ENCODE measurements around the gene IRX1.

Gene IRX1

GRCh38 chr5:3595006-3595961 is at the start of gene IRX1:
IRX1 (plus strand) TSS chr5:3595832; CDS start chr5:3596106, 274 bp downstream.
- peak within 1 kb of the TSS; percentile 42; the same call in 1 of the 2 replicates for H3K4me3 ChIP-seq (ENCODE audit: low read length)

DNA sequence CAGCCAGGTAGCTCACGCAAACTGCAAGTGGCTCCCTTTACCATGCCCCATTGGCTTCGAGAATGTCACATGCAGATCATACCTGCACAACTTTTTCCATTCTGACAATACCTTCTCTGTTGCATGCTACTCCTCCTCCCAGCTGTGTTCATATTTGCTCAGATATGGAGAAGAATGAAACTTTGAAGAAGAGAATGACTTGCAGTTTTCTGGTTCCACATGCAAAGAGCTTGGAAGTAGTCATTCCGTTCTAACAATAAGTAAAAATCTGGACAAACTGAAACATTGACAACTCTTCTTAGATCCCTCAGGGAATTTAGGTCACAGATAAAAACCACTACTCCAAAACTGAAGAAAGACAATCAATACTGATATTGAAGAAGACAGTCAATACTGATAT is 49.6 kb upstream of the IRX1 start:
- Histone ChIP-seq H3K4me3 (ENCODE audit: low read length) (no peak overlapping the region), H3K27me3 (ENCODE audit: control insufficient read depth, insufficient read depth, low read length) (no peaks in the 10 kb centered on the region), H3K9me3 (ENCODE audit: control insufficient read depth, insufficient read depth, low read length) (no peaks in the 10 kb centered on the region), H3K4me1 (ENCODE audit: control insufficient read depth, insufficient read depth, low read length) (no peaks in the 10 kb centered on the region), H3K36me3 (ENCODE audit: control insufficient read depth, insufficient read depth, low read length) (no peaks in the 10 kb centered on the region), H3K27ac (ENCODE audit: low read length) (no peak overlapping the region)
- WGBS (ENCODE audit: insufficient coverage, insufficient read length): no CpG with 5 or more reads among the region's 3 CpGs
- no peak for DNase-seq (ENCODE audit: low read depth, low spot score)

More at GRCh38 chr5:3595006-3595961, at the start of gene IRX1:
- no peaks in the 10 kb centered on the region for H3K36me3 ChIP-seq (ENCODE audit: control insufficient read depth, insufficient read depth, low read length)
- peaks cover 87% of the 10 kb centered on the region for H3K27me3 ChIP-seq (ENCODE audit: control insufficient read depth, insufficient read depth, low read length)
- peaks cover 21% of the 10 kb centered on the region for H3K4me1 ChIP-seq (ENCODE audit: control insufficient read depth, insufficient read depth, low read length)
- no peak for DNase-seq (ENCODE audit: low read depth, low spot score)
- H3K9me3 ChIP-seq (ENCODE audit: control insufficient read depth, insufficient read depth, low read length): no peaks in the 10 kb centered on the region
- no peak within 1 kb of the TSS for H3K27ac ChIP-seq (ENCODE audit: low read length)
- WGBS (ENCODE audit: insufficient coverage, insufficient read length): no CpG with 5 or more reads among the region's 106 CpGs

DNA sequence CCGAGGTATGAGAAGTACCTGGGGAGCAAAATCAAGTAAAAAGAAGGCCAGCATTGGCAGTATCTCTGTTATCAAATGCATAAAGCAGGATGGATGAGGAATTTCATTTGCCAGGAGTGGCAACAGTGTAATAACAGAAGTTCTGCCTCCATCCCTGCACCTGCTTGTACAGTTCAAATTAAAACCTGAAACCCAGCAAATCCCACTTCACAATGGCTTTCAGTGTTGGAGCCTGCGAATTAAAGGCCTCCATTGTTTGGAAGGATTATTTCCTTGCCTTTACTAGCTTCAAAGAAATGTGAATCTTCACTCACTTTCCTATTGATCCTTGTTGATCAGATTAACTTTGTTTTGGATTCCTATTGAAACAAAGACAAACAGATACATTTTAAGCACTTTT is 31.5 kb upstream of the IRX1 start:
- no peaks in the 10 kb centered on the region for H3K36me3 ChIP-seq (ENCODE audit: control insufficient read depth, insufficient read depth, low read length)
- H3K27ac ChIP-seq (ENCODE audit: low read length): no peak overlapping the region
- H3K4me3 ChIP-seq (ENCODE audit: low read length): no peak overlapping the region
- no CpG with 5 or more reads among the region's 2 CpGs for WGBS (ENCODE audit: insufficient coverage, insufficient read length)
- H3K27me3 ChIP-seq (ENCODE audit: control insufficient read depth, insufficient read depth, low read length): no peaks in the 10 kb centered on the region
- H3K4me1 ChIP-seq (ENCODE audit: control insufficient read depth, insufficient read depth, low read length): no peaks in the 10 kb centered on the region
- peaks cover 2% of the 10 kb centered on the region; the same call in 1 of the 2 replicates for H3K9me3 ChIP-seq (ENCODE audit: control insufficient read depth, insufficient read depth, low read length)
- DNase-seq (ENCODE audit: low read depth, low spot score): no peak

DNA sequence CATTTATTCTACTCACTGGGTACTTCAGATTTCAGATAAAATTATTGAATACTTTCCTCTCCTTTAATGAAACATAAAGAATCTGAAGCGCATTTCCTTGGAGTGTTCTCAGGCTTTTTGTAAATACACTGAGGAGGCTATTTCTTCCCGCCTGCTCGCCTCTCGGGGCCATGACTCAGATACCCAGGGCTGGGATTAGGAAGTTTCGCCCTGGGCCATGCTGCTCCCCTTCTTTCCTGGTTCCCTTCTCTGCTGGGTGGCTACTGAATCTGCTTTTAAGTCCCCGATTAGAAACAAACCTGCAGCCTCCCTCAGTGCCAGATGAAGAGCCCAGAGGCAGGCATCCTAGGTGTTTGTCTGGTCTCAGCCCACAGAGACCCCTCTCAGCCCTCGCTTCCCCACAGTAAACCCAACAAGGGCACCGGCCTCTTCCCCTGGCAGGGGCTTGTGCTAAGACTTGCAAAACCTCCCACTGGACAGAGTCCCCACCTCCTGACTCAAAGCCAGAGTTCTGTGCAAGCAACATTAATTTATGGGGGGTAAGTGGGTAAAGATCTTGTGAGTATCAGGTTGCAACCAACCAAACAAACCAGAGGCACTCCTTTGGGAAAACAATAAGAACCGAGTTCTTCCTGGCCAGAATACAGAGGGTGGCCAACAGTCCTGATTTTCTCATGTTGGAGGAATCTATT is 30.7 kb upstream of the IRX1 start:
- H3K4me3 ChIP-seq (ENCODE audit: low read length): no peak overlapping the region
- WGBS (ENCODE audit: insufficient coverage, insufficient read length): no CpG with 5 or more reads among the region's 9 CpGs
- peaks cover 2% of the 10 kb centered on the region; the same call in 1 of the 2 replicates for H3K9me3 ChIP-seq (ENCODE audit: control insufficient read depth, insufficient read depth, low read length)
- no peak overlapping the region for H3K27ac ChIP-seq (ENCODE audit: low read length)
- no peaks in the 10 kb centered on the region for H3K36me3 ChIP-seq (ENCODE audit: control insufficient read depth, insufficient read depth, low read length)
- H3K4me1 ChIP-seq (ENCODE audit: control insufficient read depth, insufficient read depth, low read length): no peaks in the 10 kb centered on the region
- no peaks in the 10 kb centered on the region for H3K27me3 ChIP-seq (ENCODE audit: control insufficient read depth, insufficient read depth, low read length)
- DNase-seq (ENCODE audit: low read depth, low spot score): no peak

DNA sequence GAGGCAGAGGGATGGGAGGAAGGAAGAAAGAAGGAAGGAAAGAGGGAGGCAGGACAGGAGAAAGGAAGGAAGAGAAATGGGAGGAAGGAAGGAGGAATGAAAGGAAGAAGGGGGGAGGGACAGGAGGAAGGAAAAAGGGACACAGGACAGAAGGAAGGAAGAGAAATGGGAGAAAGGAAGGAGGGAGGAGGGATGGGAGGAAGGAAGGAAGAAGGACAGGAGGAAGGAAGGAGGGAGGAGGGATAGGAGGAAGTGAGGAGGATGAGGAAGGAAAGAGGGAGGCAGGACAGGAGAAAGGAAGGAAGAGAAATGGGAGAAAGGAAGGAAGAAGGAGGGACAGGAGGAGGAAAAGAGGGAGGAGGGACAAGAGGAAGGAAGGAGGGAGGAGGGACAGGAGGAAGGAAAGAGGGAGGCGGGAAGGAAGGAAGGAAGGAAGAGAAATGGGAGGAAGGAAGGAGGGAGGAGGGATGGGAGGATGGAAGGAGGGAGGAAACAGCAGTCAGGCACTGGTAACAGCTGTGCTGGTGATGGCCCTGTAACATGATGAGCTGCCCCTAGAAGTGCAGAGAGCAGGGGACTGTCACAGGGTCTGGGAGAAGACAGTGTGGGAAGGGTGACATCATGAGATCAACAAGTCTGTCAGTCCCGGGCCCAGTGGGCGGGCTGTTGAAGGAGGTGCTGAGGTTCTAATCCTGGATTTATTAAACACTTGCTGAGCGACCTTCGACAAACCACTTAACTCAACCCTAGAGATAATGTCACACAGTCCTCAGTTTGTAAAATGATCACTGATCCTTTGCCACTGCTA is 10.7 kb upstream of the IRX1 start:
- Histone ChIP-seq H3K4me1 (ENCODE audit: control insufficient read depth, insufficient read depth, low read length) (no peaks in the 10 kb centered on the region), H3K9me3 (ENCODE audit: control insufficient read depth, insufficient read depth, low read length) (no peaks in the 10 kb centered on the region), H3K4me3 (ENCODE audit: low read length) (no peak overlapping the region), H3K27ac (ENCODE audit: low read length) (no peak overlapping the region), H3K36me3 (ENCODE audit: control insufficient read depth, insufficient read depth, low read length) (no peaks in the 10 kb centered on the region), H3K27me3 (ENCODE audit: control insufficient read depth, insufficient read depth, low read length) (peaks cover 16% of the 10 kb centered on the region)
- 90% methylated on average over 1 of the region's 5 CpGs for WGBS (ENCODE audit: insufficient coverage, insufficient read length)
- DNase-seq (ENCODE audit: low read depth, low spot score): no peak

DNA sequence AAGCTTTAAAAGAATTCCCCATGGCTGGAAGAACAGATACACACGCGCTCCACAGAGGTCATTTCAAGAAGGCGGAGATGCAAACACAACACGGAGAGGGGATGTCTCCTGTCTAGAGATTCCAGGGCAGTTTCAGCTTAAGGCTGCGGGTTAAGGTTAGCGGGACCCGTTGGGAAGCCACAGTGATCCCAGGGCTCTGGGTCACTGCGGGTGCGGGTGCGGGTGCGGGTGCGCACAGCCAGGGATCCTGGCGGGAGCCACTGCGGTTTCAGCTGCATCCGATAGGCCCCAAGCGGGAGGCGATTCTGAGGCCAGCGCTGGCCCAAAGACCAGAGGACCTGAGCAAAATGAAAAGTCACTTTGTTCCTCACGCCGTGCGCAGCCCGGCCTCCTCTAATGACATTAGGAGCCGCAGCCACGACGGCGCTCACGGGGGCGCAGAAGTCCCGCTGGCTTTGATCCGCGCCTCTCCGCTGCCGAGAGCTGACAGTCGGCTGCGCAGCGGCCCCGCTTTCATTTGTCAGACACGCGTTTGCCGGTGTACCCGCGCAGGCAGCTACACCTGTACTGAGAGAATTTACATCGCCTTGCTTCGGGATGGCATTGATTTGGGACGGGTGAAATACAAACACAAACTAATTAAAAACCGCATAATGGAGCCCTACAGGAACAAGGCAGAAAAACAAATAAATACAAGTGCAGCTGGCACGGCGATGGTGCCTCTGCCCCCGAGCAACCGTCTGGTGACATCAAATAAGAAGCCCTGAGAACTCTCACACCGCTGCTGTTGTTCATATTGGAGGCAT is 5.3 kb upstream of the IRX1 start:
- no peaks in the 10 kb centered on the region for H3K9me3 ChIP-seq (ENCODE audit: control insufficient read depth, insufficient read depth, low read length)
- H3K36me3 ChIP-seq (ENCODE audit: control insufficient read depth, insufficient read depth, low read length): no peaks in the 10 kb centered on the region
- DNase-seq (ENCODE audit: low read depth, low spot score): no peak
- no CpG with 5 or more reads among the region's 51 CpGs for WGBS (ENCODE audit: insufficient coverage, insufficient read length)
- H3K4me3 ChIP-seq (ENCODE audit: low read length): no peak overlapping the region; the same call in 1 of the 2 replicates
- H3K4me1 ChIP-seq (ENCODE audit: control insufficient read depth, insufficient read depth, low read length): peaks cover 13% of the 10 kb centered on the region
- H3K27me3 ChIP-seq (ENCODE audit: control insufficient read depth, insufficient read depth, low read length): peaks cover 66% of the 10 kb centered on the region
- no peak overlapping the region for H3K27ac ChIP-seq (ENCODE audit: low read length)

- WGBS (ENCODE audit: insufficient coverage, insufficient read length): no CpG with 5 or more reads among the region's 79 CpGs
- DNase-seq (ENCODE audit: low read depth, low spot score): no peak
- Histone ChIP-seq H3K36me3 (ENCODE audit: control insufficient read depth, insufficient read depth, low read length) (no peaks in the 10 kb centered on the region), H3K27me3 (ENCODE audit: control insufficient read depth, insufficient read depth, low read length) (peaks cover 68% of the 10 kb centered on the region), H3K4me3 (ENCODE audit: low read length) (peak overlapping the region; percentile 0; the same call in 1 of the 2 replicates), H3K4me1 (ENCODE audit: control insufficient read depth, insufficient read depth, low read length) (peaks cover 13% of the 10 kb centered on the region), H3K9me3 (ENCODE audit: control insufficient read depth, insufficient read depth, low read length) (no peaks in the 10 kb centered on the region), H3K27ac (ENCODE audit: low read length) (no peak overlapping the region)
These were observed 4.4 kb upstream of the IRX1 start for GRCh38 chr5:3590967-3591900.

DNA sequence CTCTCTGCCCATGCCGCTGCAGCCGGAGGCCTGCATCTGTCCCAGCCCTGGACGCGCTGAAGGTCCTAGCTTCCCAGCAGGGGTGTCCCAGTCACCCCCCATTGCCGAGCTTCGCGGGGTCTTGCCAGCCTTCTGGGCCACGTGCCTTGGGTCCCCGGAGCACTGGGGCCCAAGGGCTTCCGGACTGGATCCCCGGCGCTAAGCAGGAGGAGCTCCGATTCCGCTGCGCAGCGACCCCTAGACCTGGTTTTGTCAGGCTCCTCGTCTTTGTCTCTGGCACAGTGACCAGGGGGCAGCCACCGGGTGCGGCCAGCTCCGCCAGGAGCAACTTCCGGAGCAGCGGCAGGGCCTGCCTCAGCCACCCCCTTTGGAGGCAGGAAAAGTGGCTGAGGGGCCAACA is 3.3 kb upstream of the IRX1 start:
- no peak overlapping the region for H3K4me3 ChIP-seq (ENCODE audit: low read length)
- peaks cover 71% of the 10 kb centered on the region for H3K27me3 ChIP-seq (ENCODE audit: control insufficient read depth, insufficient read depth, low read length)
- H3K4me1 ChIP-seq (ENCODE audit: control insufficient read depth, insufficient read depth, low read length): peaks cover 13% of the 10 kb centered on the region
- DNase-seq (ENCODE audit: low read depth, low spot score): no peak
- no peaks in the 10 kb centered on the region for H3K9me3 ChIP-seq (ENCODE audit: control insufficient read depth, insufficient read depth, low read length)
- H3K27ac ChIP-seq (ENCODE audit: low read length): no peak overlapping the region
- H3K36me3 ChIP-seq (ENCODE audit: control insufficient read depth, insufficient read depth, low read length): no peaks in the 10 kb centered on the region
- WGBS (ENCODE audit: insufficient coverage, insufficient read length): no CpG with 5 or more reads among the region's 22 CpGs

Data from iPS DF 6.9 (cell line).